HEK293T (cell line): ENCODE results near the gene PGAM2.

Source experiments
- CTCF ChIA-PET: fragments of 350-600 bp; formaldehyde crosslinking; extraction: SDS; loops from one replicate; lab custom pipeline; 2021; ENCODE audit warnings: antibody characterized with exemption, inconsistent platforms; lab: Yijun Ruan, JAX
- POLR2A ChIA-PET: fragments of 350-600 bp; formaldehyde crosslinking; extraction: SDS; loops from one replicate; lab custom pipeline; 2020; ENCODE audit warnings: antibody characterized with exemption, inconsistent platforms; lab: Yijun Ruan, JAX
- DNase-seq: peaks from one replicate; pipeline ENCODE4 v3.0.0; 2012; ENCODE audit warnings: mixed read lengths; ENCODE audit errors: extremely low spot score
- ARNT ChIP-seq: fragments of 450-650 bp; IDR thresholded peaks from 2 replicates; pipeline ENCODE4 v1.6.1; 2017; ENCODE audit warnings: mild to moderate bottlenecking
- BHLHE40 ChIP-seq: fragments of 450-650 bp; IDR thresholded peaks from 2 replicates; pipeline ENCODE4 v1.6.1; 2016; ENCODE audit warnings: mild to moderate bottlenecking, moderate library complexity, borderline replicate concordance
- CTBP1 ChIP-seq: fragments of 450-650 bp; IDR thresholded peaks from 2 replicates; pipeline ENCODE4 v1.6.1; 2016; ENCODE audit warnings: borderline replicate concordance
- ELF4 ChIP-seq: fragments of 450-650 bp; IDR thresholded peaks from 2 replicates; pipeline ENCODE4 v1.6.1; 2017; ENCODE audit warnings: antibody characterized with exemption
- FOXA1 ChIP-seq: fragments of 450-650 bp; IDR thresholded peaks from 2 replicates; pipeline ENCODE4 v1.6.1; 2016; ENCODE audit warnings: mild to moderate bottlenecking
- FOXK2 ChIP-seq: fragments of 450-650 bp; IDR thresholded peaks from 2 replicates; pipeline ENCODE4 v1.6.1; 2016; ENCODE audit warnings: mild to moderate bottlenecking
- FOXM1 ChIP-seq: fragments of 450-650 bp; IDR thresholded peaks from 2 replicates; pipeline ENCODE4 v1.6.1; 2017; ENCODE audit warnings: mild to moderate bottlenecking, borderline replicate concordance
- HDGF ChIP-seq: fragments of 450-650 bp; IDR thresholded peaks from 2 replicates; pipeline ENCODE4 v1.6.1; 2017; ENCODE audit warnings: antibody characterized with exemption, borderline replicate concordance
- L3MBTL2 ChIP-seq: fragments of 450-650 bp; conservative IDR thresholded peaks from 2 replicates; pipeline ENCODE4 v1.6.1; 2016; ENCODE audit warnings: mild to moderate bottlenecking
- LEF1 ChIP-seq: fragments of 450-650 bp; IDR thresholded peaks from 2 replicates; pipeline ENCODE4 v1.6.1; 2017; ENCODE audit warnings: mild to moderate bottlenecking, borderline replicate concordance
- NFRKB ChIP-seq: fragments of 450-650 bp; IDR thresholded peaks from 2 replicates; pipeline ENCODE4 v1.6.1; 2016; ENCODE audit warnings: mild to moderate bottlenecking, moderate library complexity
- PKNOX1 ChIP-seq: fragments of 450-650 bp; IDR thresholded peaks from 2 replicates; pipeline ENCODE4 v1.6.1; 2016
- SP1 ChIP-seq: fragments of 450-650 bp; IDR thresholded peaks from 2 replicates; pipeline ENCODE4 v1.6.1; 2017
- SUZ12 ChIP-seq: fragments of 450-650 bp; IDR thresholded peaks from 2 replicates; pipeline ENCODE4 v1.6.1; 2016; ENCODE audit warnings: mild to moderate bottlenecking
- TARDBP ChIP-seq: fragments of 450-650 bp; IDR thresholded peaks from 2 replicates; pipeline ENCODE4 v1.6.1; 2016
- ZNF384 ChIP-seq: fragments of 450-650 bp; IDR thresholded peaks from 2 replicates; pipeline ENCODE4 v1.6.1; 2016

Gene PGAM2

DNA sequence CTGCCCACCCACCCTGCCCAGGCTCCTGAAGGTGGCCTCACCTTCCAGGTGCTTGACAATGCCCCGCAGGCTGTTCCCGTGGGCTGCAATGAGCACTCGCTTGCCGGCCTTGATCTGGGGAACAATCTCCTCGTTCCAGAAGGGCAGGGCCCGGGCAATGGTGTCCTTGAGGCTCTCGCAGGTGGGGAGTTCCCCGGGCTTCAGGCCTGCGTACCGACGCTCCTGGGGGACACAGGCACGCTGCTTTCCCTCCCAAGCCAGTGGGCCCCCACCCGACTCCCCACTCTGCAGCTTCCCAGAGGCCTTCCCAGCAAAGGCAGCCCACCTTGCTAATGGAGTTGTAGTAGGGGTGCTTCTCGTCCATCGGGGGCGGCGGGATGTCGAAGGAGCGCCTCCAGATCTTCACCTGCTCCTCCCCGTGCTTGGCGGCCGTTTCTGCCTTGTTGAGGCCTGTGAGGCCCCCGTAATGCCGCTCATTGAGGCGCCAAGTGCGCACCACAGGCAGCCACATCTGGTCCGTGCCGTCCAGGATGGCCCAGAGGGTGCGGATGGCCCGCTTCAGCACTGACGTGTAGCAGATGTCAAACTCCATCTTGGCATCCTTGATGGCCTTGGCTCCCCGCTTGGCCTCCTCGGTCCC is 456 bp downstream of the PGAM2 start:
- TF ChIP-seq HDGF (no peak), PKNOX1 (no peak), LEF1 (no peak), FOXK2 (no peak), NFRKB (no peak), TARDBP (no peak), SUZ12 (no peak), FOXA1 (no peak), L3MBTL2 (no peak), ARNT (no peak), FOXM1 (no peak), BHLHE40 (no peak), ELF4 (no peak), ZNF384 (no peak), CTBP1 (no peak), SP1 (no peak)
- POLR2A ChIA-PET = interaction anchor here (1.9 kb wide), 1 partner anchor 20 kb away, joined by 7 read pairs; the partner anchor contains the start of gene DBNL
- CTCF ChIA-PET = no interaction called here
- no peak for DNase-seq

DNA sequence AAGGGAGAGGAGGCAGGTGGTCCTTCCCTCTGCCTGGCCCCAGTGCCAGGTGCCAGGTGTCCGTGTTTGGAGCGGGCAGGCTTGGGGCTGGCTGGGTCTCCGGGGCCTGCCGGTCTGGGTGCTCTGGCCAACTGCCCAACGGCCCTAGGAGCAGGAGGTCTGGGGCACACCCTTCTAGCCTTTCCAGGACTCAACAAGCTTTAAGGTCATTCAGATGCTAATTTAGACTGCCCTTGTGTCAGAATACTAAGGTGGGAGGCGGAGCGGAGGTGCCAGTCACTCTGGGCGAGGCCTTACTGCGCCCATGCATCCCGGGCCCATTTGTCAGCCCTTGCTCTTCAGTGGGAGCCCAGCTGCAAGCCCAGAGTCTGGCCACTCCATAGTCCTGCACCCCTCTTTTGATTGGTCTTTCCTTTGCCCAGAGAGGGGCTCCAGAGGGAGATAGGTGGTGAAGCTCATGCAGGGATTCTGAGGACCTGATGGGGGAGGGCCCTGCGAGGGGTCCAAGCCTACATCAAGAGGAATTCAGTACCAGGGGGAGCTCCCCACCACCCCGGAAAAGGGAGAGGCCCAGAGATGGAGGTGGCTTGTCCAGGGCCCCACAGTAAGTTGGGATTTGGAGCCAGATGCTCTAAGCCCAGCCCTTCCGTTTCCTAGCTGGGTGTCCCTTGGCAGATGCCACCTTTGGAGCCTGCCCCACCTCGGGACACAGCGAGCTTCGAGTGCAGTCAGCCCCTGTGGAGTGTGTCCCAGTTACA is 1.3 kb downstream of the PGAM2 start:
- ChIA-PET POLR2A (interaction anchor here (1.9 kb wide), 2 partner anchors 16 to 19 kb away, joined by 7 to 9 read pairs; partner anchors contain the start of gene DBNL), CTCF (no interaction called here)
- DNase-seq = no peak
- TF ChIP-seq FOXK2 = no peak
- TF ChIP-seq FOXM1 = no peak
- no peak for TF ChIP-seq L3MBTL2
- no peak for TF ChIP-seq SP1
- TF ChIP-seq ELF4 = no peak
- no peak for TF ChIP-seq TARDBP
- TF ChIP-seq FOXA1 = no peak

DNA sequence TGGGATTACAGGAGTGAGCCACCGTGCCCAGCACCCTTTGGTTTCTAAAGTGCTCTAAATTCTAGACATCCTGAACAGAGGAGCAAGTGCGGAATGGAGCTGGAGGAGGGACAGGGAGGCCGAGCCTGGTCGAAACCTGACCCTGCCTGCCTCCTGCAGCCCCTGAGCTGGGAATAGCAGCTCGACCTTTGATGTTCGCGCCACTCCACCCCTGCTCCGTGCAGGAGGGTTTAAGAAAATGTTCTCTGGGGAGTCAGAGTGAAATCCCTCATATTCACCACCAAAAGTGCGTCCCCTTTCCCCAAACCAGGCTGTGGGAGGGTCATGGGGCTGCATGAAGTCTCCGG is 1.8 kb downstream of the PGAM2 start:
- DNase-seq = no peak
- CTCF ChIA-PET = no interaction called here
- POLR2A ChIA-PET = interaction anchor here (1.9 kb wide), 2 partner anchors 16 to 19 kb away, joined by 7 to 9 read pairs; partner anchors contain the start of gene DBNL
- TF ChIP-seq FOXM1 (no peak), NFRKB (no peak), PKNOX1 (no peak), LEF1 (no peak), TARDBP (no peak), ARNT (no peak), FOXA1 (no peak), SP1 (no peak), CTBP1 (no peak), HDGF (no peak), SUZ12 (no peak)

- no peak for TF ChIP-seq PKNOX1
- no peak for TF ChIP-seq ZNF384
- TF ChIP-seq HDGF = no peak
- TF ChIP-seq FOXA1 = no peak
- no peak for TF ChIP-seq NFRKB
- no peak for TF ChIP-seq BHLHE40
- no peak for TF ChIP-seq FOXM1
- TF ChIP-seq LEF1 = no peak
- TF ChIP-seq SP1 = no peak
- ChIA-PET POLR2A (interaction anchor here (1.4 to 1.9 kb wide), 3 partner anchors 9 to 18 kb away, joined by 3 to 9 read pairs (median 7); partner anchors contain the start of gene DBNL), CTCF (no interaction called here)
- no peak for DNase-seq
Observed at GRCh38 chr7:44062903-44063295, 2.5 kb downstream of the PGAM2 start.

DNA sequence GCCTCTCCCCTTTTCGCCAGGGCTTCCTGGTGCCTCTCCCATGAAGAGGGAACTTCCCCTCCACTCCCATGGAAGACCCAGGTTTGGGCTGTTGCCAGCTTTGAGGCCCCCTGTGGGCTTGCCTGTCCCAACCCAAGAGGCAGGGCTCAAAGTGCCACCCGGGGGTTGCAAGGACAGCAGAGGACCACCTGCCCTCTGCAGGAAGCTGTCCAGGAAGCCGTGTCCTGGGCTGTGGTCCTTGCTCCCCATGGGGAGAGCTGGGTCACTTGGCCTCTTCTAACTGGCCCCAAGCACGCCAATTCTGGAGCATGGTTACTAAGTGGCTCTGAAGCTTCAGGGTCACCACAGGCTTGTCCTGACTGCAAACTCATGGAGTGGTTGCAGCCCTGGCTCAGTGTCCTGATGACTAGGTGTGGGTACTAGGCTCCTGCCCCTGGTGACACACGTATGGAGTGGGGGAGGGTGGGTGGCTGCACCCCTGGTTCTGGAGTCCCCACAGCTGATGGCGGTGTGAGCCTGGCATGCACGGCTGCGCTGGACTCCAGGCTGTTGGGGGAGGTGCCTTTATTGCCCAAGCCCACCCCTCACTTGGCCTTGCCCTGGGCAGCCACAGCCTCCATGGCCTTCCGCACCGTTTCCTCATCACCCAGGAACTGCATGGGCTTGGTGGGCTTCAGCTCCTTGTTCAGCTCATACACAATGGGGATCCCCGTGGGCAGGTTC is 3.0 kb downstream of the PGAM2 start:
- POLR2A ChIA-PET = interaction anchor here (0.8 to 1.9 kb wide), 3 partner anchors 10 to 19 kb away, joined by 3 to 9 read pairs (median 3); no protein-coding TSS in a partner anchor

More for the DNA sequence above, 3.0 kb downstream of the PGAM2 start:
- no peak for DNase-seq
- CTCF ChIA-PET = no interaction called here
- TF ChIP-seq NFRKB (no peak), BHLHE40 (no peak), LEF1 (no peak), SP1 (no peak), PKNOX1 (no peak), TARDBP (no peak), L3MBTL2 (no peak), ZNF384 (no peak)
